Measurements from ENCODE around the gene NAT8.
A peak's percentile ranks its signal among the peaks of the same experiment; 100 is the strongest.
"Not testable (repeated sequence)": the region's sequence is repeated elsewhere in the genome, so short reads cannot be mapped to it uniquely, and the experiment has no call there.

Gene NAT8, protein sequence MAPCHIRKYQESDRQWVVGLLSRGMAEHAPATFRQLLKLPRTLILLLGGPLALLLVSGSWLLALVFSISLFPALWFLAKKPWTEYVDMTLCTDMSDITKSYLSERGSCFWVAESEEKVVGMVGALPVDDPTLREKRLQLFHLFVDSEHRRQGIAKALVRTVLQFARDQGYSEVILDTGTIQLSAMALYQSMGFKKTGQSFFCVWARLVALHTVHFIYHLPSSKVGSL

DNA sequence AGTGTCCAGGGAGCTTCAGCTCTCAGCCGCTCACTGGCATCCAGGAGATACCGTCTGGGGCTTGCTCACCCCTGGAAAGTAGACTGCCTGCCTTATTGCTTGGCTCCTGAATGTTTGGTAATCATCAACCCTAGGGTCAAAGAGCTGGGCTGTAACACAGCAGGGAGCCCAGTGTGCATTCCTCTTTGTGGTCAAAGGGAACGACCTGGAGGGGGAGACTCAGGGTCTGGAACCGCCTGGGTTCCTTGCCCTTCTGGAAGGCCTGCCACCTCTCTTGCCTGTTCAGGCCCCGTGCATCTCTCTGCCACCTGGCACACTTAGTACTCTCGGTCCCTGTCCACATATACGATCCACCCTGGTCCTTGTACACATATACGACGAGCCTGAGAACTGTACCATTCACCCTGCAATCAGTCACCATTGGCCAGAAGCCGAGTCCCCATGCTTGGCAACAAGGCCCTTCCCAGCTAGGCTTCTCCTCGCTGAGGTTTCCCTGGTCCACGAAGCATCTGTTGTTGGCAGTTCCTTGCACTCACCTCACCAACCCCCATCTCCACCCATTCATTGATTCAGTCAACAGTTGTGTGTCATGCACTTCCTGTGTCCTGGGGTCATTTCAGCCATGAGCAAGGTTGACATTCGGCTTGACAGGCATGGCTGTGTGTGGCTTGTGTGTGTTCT, at the start of gene NAT8:
Gene NAT8 (minus strand): TSS at position 85 of the 681 bp plus-strand sequence. CDS start 794 bp downstream, outside the sequence.
- DNase-seq (ENCODE audit: low read depth in 2 of 2): no peak

DNA sequence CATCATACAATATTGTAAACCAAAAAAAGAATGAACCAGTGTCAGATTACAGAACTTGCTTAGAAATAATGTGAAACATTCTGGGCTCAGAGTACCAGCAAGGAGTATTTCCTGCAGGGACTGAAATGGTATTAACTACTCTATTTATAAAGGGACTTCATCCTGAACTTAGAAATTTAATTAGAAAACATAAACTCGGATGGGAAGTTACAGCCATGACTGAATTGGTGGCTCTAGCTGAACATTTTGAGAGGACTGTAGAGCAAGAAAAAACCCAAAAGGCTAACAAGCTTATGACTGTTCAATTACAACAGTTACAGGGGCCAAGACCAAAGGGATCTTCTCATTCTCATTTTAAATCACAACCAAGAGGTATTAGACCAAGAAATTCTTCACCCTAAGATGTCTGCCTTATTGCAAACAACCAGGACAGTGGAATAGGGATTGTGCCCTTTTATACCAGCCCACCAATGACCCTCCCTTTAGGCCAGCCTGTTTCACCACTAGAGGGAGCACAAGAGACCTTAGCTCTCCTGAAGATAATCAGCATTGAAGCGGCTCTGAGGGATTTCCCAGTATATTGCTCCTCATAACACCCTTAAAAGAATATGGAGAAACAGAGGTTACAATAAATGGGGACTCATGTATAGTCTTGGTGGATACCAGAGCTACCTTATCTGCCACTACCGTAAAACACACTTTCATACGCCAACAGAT, 48.3 kb upstream of the NAT8 start:
- peak in 1 of 2 experiments; percentile 4 for DNase-seq (ENCODE audit: low read depth in 2 of 2)

DNA sequence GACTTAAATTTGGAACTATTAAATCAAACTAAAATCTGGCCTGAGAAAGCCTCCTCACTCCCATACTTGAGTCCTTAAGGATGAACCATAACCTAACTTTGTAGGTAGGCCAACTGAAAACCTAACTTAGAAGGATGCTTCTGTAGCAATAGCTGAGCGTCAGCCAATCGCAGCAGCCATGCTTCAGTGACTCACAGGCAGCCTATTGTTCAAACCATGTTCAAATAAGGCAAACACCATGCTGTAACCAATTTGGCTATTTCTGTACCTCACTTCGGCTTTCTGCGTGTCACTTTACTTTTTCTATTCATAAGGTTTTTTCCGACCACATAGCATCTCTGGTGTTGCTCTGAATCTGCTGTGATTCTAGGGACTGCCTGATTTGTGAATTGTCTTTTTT, 46.3 kb upstream of the NAT8 start:
- DNase-seq (ENCODE audit: low read depth in 2 of 2): not testable (repeated sequence)

DNA sequence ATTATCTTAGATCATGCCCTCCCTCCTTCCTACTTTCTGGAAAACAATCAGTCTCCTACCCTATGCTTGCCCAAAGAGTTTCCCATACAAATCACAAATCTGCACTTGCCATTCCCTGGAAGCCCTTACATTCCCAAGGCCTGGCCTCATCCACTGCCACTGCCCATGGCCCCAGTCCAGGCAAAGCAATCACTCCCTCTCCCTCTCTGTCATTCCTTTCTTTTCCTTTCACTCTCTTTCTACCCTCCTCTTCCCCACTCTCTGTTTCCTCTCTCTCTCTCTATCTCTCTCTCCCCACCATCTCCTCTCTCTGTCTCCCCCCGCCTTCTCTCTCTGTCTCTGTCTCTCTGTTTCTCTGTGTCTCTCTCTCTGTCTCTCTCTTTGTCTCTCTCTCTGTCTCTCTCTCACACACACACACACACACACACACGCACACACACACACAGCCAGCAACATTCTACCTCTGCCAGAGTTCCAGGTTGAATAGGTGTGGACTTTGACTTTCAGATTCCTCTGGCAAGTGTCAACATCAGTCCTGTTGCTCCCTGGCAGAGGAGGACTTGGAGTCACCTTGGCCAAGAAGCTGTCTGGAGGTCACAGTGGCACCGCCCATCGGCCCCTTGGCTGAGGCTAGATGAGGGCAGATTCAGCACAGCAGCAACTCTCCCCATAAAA, 43.7 kb upstream of the NAT8 start:
- no peak for DNase-seq (ENCODE audit: low read depth in 2 of 2)

DNA sequence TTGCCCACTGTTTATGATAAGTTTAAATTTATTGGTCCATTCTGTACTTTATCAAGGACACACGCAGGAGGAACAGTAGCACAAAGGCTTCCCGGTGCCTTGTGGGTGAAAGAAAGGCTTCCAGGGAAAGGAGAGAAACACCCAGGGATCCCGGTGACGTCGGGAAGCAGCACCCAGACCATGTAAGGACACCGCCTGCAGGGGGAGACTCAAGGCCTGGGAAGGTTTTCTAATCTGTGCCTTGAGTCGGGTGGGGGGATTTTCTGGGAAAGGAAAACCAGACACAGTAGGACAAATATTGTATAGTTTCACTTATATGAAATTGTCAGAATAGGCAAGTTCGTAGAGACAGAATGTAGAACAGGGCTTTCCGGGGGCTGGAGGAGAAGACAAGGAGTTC, 42.7 kb upstream of the NAT8 start:
- not testable (repeated sequence) for DNase-seq (ENCODE audit: low read depth in 2 of 2)

DNA sequence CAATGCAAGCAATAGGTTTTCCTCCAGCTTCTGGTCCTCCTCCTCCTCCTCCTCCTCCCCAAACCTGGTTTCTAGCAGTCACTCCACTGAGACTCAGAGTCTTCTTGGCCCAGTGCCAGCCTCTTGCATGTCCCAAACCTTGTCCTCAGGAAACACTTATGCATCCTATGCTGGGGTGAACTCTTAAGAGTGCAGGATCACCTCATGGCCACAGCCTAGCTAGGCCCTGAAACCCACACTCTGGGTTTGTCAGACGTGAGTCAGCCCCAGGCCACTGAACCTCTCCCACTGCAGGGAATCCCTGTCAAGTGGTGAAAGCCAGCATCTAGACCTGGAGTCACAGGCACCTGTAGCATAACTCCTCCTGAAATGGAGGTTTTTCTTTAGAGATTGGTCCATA, 42.1 kb upstream of the NAT8 start:
- not testable (repeated sequence) for DNase-seq (ENCODE audit: low read depth in 2 of 2)

DNA sequence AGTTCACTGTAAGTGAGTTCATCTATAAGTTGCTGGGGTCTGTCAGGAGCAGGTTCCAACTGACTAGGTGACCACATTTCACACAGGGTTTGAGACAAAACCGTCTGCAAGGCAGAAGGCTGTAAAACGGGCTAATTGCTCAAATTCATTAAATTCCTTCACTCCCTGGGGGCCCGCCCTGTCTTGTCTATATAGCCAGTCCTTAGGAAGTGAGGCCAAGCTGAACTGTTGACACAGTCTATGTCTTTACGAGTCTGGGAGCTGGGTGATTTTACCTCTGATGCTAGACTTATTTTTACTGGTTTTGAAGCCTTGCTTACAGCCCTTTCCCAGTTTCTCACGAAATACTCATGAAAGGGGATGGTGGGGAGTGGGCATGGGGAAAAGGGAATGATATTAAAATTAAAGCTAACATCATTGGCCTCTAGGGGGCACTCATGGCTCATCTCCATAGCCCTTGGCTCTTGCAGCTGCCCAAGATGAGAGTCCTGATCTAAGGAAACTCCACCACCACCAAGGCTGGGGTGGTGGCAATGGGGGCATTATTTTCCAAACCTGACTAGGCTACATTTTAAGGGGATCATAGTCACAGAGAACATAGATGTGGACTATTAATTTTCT, 37.8 kb upstream of the NAT8 start:
- peak in 1 of 2 experiments; percentile 6 for DNase-seq (ENCODE audit: low read depth in 2 of 2)

DNA sequence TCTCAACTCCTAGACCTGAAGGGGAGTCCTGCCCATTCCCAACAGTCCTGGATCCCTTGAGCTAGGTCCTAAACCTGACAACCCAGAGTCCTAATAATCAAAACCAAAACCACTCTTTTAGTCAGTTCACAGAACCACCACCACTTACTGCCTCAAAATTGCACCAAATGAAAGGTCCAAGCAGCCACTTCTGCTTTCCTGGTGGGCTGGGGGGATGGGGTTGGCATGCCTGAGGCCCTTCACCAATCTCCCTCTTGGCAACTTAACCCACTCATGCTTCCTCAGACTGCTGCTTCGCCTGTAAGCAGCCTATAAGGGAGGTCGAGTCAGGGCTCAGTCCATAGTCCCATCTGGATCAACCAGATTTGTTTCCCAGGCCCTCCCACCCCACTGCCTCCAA, 37.0 kb upstream of the NAT8 start:
- DNase-seq (ENCODE audit: low read depth in 2 of 2): not testable (repeated sequence)

DNA sequence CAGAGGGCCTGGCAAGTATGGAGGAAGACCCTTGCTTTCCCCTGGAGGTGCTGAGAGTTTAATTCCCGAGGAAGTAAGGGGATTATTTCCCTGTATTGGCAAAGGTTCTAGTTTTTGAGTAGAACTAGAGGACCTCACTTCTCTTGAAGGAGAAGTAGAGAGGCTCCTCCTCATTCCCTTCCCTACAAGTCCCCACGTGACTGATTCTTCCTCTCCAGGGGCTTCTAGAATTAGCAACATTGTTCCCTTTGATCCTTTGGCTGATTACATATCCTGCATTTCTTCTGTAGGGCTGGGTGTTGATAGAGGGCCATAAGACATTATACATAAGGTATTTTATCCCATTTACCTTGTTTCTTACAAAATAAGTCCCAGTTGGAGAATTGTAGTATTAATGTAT, 35.8 kb upstream of the NAT8 start:
- not testable (repeated sequence) for DNase-seq (ENCODE audit: low read depth in 2 of 2)

DNA sequence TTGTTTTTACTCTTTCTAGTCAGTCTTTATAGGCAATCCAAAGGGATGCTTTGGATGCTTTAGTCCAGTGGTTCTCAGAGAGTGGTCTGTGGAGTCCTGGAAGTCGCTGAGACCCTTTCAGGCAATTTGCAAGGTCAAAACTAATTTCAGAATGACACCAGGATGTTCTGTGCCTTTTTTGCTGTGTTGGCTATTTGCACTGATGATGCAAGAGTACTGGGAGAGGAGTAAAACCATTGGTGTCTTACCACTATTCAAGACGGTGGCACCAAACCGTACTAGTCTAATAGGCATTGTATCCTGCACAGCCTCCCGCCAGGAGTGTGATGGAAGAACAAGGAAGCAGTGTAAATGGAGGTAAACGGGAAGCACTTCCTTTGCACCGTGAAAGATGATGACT, 34.0 kb upstream of the NAT8 start:
- DNase-seq (ENCODE audit: low read depth in 2 of 2): not testable (repeated sequence)

DNA sequence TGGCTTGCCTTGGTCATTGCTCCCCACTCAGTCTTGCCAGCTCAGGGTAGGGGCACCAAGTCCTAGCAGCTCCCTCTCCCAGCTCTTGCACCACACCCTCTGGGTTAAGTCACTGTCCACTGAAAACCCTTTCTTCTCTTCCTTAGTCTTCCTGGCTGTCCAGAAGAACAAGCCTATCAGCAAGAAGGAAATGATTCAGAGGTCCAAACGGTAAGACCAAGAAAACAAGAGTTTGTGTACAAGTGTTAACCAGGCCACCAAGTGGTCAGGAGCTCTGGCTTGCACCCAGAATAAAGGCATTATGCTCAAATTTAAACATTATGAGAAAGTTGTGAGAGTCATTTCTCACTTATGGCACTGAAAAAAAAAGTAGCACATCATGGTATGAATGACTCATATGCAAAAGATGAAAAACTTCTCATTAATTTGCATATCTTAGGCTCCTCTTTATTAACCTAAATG, 32.5 kb upstream of the NAT8 start:
- DNase-seq (ENCODE audit: low read depth in 2 of 2): not testable (repeated sequence)

DNA sequence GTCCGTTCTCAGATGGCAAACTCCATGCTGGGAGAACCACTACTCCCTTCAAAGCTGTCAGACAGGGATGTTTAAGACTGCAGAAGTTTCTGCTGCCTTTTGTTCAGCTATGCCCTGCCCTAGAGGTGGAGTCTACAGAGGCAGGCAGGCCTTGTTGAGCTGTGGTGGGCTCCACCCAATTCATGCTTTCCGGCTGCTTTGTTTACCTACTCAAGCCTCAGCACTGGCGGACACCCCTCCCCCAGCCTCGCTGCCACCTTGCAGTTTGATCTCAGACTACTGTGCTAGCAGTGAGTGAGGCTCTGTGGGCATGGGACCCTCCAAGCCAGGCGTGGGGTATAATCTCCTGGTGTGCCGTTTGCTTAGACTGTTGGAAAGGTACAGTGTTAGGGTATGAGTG, 27.8 kb upstream of the NAT8 start:
- DNase-seq (ENCODE audit: low read depth in 2 of 2): not testable (repeated sequence)

DNA sequence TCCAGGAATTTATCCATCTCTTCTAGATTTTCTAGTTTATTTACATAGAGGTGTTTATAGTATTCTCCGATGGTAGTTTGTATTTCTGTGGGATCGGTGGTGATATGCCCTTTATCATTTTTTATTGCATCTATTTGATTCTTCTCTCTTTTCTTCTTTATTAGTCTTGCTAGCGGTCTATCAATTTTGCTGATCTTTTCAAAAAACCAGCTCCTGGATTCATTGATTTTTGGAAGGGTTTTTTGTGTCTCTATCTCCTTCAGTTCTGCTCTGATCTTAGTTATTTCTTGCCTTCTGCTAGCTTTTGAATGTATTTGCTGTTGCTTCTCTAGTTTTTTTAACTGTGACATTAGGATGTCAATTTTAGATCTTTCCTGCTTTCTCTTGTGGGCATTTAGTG, 25.0 kb upstream of the NAT8 start:
- not testable (repeated sequence) for DNase-seq (ENCODE audit: low read depth in 2 of 2)

DNA sequence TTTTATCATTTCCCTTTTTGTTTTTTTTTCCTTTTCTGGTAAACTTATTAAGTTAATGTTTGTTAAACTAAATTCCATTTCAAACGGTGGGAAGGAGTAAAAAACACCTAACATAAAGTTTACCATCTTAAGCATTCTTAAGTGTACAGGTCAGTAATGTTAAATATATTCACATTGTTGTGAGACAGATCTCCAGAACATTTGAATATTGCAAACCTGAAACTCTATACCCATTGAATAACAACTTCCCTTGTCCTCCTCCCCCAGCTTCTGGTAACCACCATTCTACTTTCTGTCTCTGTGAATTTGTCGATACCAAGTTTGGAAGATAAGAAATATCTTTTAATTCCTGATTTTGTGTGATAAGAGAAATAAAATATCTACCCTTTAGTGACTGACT, 12.0 kb upstream of the NAT8 start:
- no peak for DNase-seq (ENCODE audit: low read depth in 2 of 2)

DNA sequence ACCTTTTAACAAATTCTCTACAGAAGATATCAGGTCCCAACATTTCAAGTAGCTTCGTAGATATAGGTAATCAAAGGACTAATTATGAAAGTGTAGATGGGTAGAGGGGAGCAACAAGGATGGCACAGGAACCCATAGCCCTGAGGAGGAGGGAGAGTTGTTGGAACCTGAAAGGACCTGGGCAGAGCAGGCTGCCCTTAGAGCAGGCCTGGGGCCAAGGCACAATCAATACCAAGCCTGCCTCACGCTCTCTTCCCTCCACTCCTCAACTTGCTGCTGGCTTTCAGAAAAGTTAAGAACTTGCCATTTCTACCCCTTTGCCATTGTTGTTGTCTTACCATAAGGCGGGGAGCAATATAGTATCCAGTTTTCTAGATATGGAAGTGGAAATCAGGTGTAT, 10.1 kb upstream of the NAT8 start:
- DNase-seq (ENCODE audit: low read depth in 2 of 2): no peak

DNA sequence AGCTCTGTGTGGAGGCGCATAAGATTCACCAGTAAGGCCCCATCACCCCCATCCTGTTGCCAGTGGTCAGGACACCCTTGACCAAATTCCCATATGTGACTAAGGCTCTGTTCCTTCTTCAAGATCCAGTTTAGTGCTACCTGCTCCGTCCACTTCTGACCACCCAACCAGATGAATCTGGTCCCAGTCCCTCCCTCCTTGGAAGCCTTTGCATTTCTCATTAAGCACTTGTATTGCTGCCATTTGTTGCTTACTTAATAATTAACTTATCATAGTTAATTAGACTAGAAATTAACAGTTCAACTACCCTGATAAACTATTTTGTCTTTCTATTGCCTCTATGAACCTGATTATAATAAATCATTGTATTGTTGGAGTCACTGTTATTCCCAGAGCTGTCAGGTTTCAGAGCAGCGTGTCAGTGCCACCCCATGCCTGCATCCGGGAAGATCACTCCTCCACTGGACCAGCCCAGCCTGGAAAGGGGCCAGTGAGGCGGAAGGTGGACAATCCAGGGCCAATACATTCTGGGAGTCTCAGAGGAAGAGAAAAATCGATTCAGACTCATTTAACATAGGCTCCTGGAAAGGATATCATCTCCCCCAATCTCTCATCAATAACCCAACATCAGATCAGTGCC, 9.5 kb upstream of the NAT8 start:
- no peak for DNase-seq (ENCODE audit: low read depth in 2 of 2)

DNA sequence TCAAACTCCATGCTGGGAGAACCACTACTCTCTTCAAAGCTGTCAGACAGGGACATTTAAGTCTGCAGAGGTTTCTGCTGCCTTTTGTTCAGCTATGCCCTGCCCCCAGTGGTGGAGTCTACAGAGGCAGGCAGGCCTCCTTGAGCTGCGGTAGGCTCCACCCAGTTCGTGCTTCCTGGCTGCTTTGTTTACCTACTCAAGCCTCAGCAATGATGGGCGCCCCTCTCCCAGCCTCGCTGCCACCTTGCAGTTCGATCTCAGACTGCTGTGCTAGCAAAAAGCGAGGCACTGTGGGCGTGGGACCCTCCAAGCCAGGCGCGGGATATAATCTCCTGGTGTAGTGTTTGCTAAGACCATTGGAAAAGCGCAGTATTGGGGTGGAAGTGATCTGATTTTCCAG, 5.5 kb upstream of the NAT8 start:
- not testable (repeated sequence) for DNase-seq (ENCODE audit: low read depth in 2 of 2)

DNA sequence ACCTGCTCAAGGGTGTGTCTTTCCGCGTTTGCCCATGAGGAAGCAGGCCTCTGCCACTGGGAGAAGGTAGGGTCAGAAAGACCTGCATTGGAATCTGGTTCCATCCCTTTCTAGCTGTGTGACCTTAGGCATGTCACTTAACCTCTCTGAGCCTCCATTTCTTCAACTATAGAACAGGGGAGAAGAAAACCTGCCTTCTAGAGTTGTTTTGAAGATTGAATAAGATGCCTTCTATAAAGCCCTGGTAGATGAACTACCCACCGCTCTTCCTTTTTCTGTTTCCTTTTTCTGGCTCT, 507 bp downstream of the NAT8 start:
- DNase-seq (ENCODE audit: low read depth in 2 of 2): no peak

DNA sequence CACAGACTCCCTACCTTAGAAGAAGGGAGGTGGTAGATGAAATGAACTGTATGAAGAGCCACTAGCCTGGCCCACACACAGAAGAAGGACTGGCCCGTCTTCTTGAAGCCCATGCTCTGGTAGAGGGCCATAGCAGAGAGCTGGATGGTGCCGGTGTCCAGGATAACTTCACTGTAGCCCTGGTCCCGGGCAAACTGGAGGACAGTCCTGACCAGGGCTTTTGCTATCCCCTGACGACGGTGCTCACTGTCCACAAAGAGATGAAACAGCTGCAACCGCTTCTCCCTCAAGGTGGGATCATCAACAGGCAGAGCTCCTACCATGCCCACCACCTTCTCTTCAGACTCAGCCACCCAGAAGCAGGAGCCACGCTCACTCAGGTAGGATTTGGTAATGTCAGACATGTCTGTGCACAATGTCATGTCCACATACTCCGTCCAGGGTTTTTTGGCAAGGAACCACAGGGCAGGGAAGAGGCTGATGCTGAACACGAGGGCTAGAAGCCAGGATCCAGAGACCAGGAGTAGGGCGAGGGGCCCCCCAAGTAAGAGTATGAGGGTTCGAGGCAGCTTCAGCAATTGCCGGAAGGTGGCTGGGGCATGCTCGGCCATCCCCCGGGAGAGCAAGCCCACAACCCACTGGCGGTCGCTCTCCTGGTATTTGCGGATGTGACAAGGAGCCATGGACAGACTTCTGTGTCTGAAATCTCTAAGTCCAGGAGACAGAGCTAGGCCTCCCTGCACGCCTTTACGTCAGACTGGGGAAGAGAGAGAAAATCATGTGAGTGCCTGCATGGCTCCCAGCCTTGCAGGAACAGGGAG, 1.1 kb downstream of the NAT8 start:
- DNase-seq (ENCODE audit: low read depth in 2 of 2): no peak

DNA sequence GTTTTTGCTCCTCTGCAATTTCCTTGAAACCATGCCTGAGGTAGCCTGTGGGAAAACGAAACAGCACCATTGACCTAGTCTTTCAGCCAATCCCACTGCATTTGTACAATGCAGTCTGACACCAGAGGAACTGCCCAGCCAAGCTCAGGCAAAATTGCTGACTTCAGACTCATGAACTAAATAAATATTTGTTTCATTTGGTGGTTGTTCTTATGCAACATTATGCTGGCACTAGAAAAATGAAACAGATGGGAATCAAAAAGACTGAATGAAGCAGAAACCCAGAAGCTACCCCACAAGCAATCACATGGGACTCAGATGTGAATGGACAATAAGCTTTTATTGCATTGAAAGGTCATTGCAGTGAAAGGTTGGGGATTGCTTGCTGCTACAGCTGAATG, 1.7 kb downstream of the NAT8 start:
- no peak for DNase-seq (ENCODE audit: low read depth in 2 of 2)

DNA sequence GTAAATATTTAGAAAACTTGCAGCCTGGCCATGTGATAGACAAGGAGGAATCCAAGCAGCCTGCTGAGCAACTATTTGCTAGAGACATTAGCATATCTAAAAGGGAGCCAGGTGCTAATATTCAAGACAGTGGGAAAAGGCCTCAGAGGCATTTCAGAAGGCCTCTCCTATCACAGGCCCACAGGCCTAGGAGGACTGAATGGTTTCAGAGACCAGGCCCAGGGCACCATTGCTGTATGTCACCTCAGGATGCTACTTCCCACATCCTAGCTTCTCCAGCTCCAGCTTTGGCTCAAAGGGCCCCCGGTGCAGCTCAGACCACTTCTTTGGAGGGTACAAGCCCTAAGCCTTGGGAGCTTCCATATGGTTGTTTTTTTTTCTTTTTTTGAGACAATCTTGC, 3.8 kb downstream of the NAT8 start:
- DNase-seq (ENCODE audit: low read depth in 2 of 2): no peak
